Measurements from ENCODE around the gene HSPB1. TPM values are rescaled to one million over a fixed set of nuclear protein-coding genes. Genes with fewer than 3 reads are reported as not detected.
"Not testable (repeated sequence)": the region's sequence is repeated elsewhere in the genome, so short reads cannot be mapped to it uniquely, and the experiment has no call there.

HSPB1 gene
- total and polyA plus RNA-seq, 4 donors: 25.5 to 186 (median 104) TPM

- DNase-seq (ENCODE audit: low spot score): no peak
- no peak for TF ChIP-seq MAX (IDR thresholded peaks at IDR 0.05)
- H3K36me3 ChIP-seq (ENCODE audit: control insufficient read depth in 4 of 4, insufficient read depth in 3 of 4, low read depth in 1 of 4, low read length in 3 of 4): no peaks in the 10 kb centered on the region
Measured at GRCh38 chr7:76268376-76268775, 34.1 kb upstream of the HSPB1 start.

DNA sequence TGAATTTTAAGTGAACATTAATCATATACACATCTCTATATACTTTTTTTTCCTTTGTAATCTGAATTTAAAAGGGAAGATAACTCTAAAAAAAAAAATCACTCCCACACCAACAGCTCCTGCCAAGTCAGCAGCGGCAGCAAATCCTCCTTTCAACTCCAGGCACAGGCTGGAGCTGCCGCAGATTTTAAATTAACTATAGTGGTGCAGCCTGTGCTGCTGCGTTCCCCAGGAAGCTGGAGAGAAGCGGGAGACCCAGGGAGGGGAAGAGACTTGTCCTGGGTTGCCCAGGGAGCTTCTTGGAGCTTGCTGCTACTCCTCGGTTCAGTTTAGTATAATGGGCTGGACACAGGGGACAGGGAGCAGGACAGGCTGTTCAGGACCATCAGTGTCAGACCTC, 32.6 kb upstream of the HSPB1 start:
- Histone ChIP-seq H3K36me3 (ENCODE audit: control insufficient read depth in 4 of 4, insufficient read depth in 3 of 4, low read depth in 1 of 4, low read length in 3 of 4) (no peaks in the 10 kb centered on the region), H3K27ac (ENCODE audit: low read depth in 1 of 2, low read length in 2 of 2) (no peak overlapping the region), H3K9ac (ENCODE audit: low read depth in 1 of 2, low read length in 2 of 2) (no peak overlapping the region), H3K27me3 (ENCODE audit: control insufficient read depth in 4 of 4, insufficient read depth in 4 of 4, low read length in 3 of 4) (peaks cover 0 to 7% (median 3%) of the 10 kb centered on the region in 4 donors), H3K4me1 (ENCODE audit: control insufficient read depth in 4 of 4, insufficient read depth in 4 of 4, low read length in 3 of 4) (peaks cover 5 to 9% (median 7%) of the 10 kb centered on the region in 4 donors), H3K4me3 (ENCODE audit: low read depth in 1 of 3, low read length in 3 of 3) (no peak overlapping the region), H3K9me3 (ENCODE audit: control insufficient read depth in 4 of 4, low read length in 3 of 4) (no peaks in the 10 kb centered on the region)
- DNase-seq (ENCODE audit: low spot score): no peak
- no peak for TF ChIP-seq HNF4G (IDR thresholded peaks at IDR 0.05)
- TF ChIP-seq GABPA (IDR thresholded peaks at IDR 0.05 in 1 of 2, conservative IDR thresholded peaks at IDR 0.05 in 1 of 2): no peak
- no peak for TF ChIP-seq JUND (IDR thresholded peaks at IDR 0.05)
- no peak for TF ChIP-seq FOXA1 (IDR thresholded peaks at IDR 0.05)
- WGBS: 35% methylated on average over 5 of the region's 5 CpGs

More at GRCh38 chr7:76268376-76268775, 34.1 kb upstream of the HSPB1 start:
- WGBS: 45% methylated on average over 5 of the region's 5 CpGs
- Histone ChIP-seq H3K9ac (ENCODE audit: low read depth in 1 of 2, low read length in 2 of 2) (no peak overlapping the region), H3K4me1 (ENCODE audit: control insufficient read depth in 4 of 4, insufficient read depth in 4 of 4, low read length in 3 of 4) (peaks cover 5 to 9% (median 7%) of the 10 kb centered on the region in 4 donors), H3K9me3 (ENCODE audit: control insufficient read depth in 4 of 4, low read length in 3 of 4) (no peaks in the 10 kb centered on the region), H3K4me3 (ENCODE audit: low read depth in 1 of 3, low read length in 3 of 3) (no peak overlapping the region), H3K27ac (ENCODE audit: low read depth in 1 of 2, low read length in 2 of 2) (no peak overlapping the region), H3K27me3 (ENCODE audit: control insufficient read depth in 4 of 4, insufficient read depth in 4 of 4, low read length in 3 of 4) (peaks cover 0 to 7% (median 3%) of the 10 kb centered on the region in 4 donors)

DNA sequence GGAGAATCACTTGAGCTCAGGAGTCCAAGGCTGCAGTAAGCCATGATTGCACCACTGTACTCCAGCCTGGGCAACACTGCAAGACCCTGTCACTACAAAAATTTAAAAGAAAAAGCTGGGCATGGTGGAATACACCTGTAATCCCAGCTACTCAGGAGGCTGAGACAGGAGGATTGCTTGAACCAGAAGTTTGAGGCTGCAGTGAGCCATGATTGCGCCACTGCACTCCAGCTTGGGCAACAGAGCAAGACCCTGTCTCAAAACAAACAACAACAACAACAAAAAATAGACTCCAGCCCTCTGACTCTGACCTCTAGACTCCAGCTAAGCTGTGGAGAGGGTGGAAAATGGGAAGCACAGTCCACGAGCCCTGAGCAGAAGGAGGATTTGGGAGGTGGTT, 31.1 kb upstream of the HSPB1 start:
- 87% methylated on average over 2 of the region's 2 CpGs for WGBS
- H3K9ac ChIP-seq (ENCODE audit: low read depth in 1 of 2, low read length in 2 of 2); H3K27me3 ChIP-seq (ENCODE audit: control insufficient read depth in 4 of 4, insufficient read depth in 4 of 4, low read length in 3 of 4); H3K9me3 ChIP-seq (ENCODE audit: control insufficient read depth in 4 of 4, low read length in 3 of 4); H3K27ac ChIP-seq (ENCODE audit: low read depth in 1 of 2, low read length in 2 of 2); H3K4me3 ChIP-seq (ENCODE audit: low read depth in 1 of 3, low read length in 3 of 3); H3K36me3 ChIP-seq (ENCODE audit: control insufficient read depth in 4 of 4, insufficient read depth in 3 of 4, low read depth in 1 of 4, low read length in 3 of 4); DNase-seq (ENCODE audit: low spot score); H3K4me1 ChIP-seq (ENCODE audit: control insufficient read depth in 4 of 4, insufficient read depth in 4 of 4, low read length in 3 of 4): not testable (repeated sequence)

- H3K9ac ChIP-seq (ENCODE audit: low read depth in 1 of 2, low read length in 2 of 2): no peak overlapping the region
- peaks cover 0 to 2% (median 0%) of the 10 kb centered on the region in 4 donors for H3K27me3 ChIP-seq (ENCODE audit: control insufficient read depth in 4 of 4, insufficient read depth in 4 of 4, low read length in 3 of 4)
- H3K4me3 ChIP-seq (ENCODE audit: low read depth in 1 of 3, low read length in 3 of 3): no peak overlapping the region
- peaks cover 3 to 5% (median 5%) of the 10 kb centered on the region in 4 donors for H3K4me1 ChIP-seq (ENCODE audit: control insufficient read depth in 4 of 4, insufficient read depth in 4 of 4, low read length in 3 of 4)
- no peak overlapping the region for H3K27ac ChIP-seq (ENCODE audit: low read depth in 1 of 2, low read length in 2 of 2)
- no peak for DNase-seq (ENCODE audit: low spot score)
- WGBS: 90% methylated on average over 6 of the region's 6 CpGs
- no peaks in the 10 kb centered on the region for H3K9me3 ChIP-seq (ENCODE audit: control insufficient read depth in 4 of 4, low read length in 3 of 4)
- no peaks in the 10 kb centered on the region for H3K36me3 ChIP-seq (ENCODE audit: control insufficient read depth in 4 of 4, insufficient read depth in 3 of 4, low read depth in 1 of 4, low read length in 3 of 4)
- TF ChIP-seq FOXA1 (IDR thresholded peaks at IDR 0.05) (no peak), JUND (IDR thresholded peaks at IDR 0.05) (no peak), FOXA2 (IDR thresholded peaks at IDR 0.05) (no peak), ATF3 (IDR thresholded peaks at IDR 0.05) (no peak), HNF4G (IDR thresholded peaks at IDR 0.05) (no peak), CTCF (IDR thresholded peaks at IDR 0.05; ENCODE audit: low read depth, low read length, missing input control) (no peak), YY1 (IDR thresholded peaks at IDR 0.05) (no peak), RXRA (IDR thresholded peaks at IDR 0.05) (no peak), SP1 (IDR thresholded peaks at IDR 0.05) (no peak), NR2F2 (IDR thresholded peaks at IDR 0.05) (no peak), RAD21 (IDR thresholded peaks at IDR 0.05) (no peak), HNF4A (conservative IDR thresholded peaks at IDR 0.05) (no peak), ZBTB33 (IDR thresholded peaks at IDR 0.05) (no peak), EGR1 (IDR thresholded peaks at IDR 0.05; ENCODE audit: low read depth in 2 of 2) (no peak), TAF1 (conservative IDR thresholded peaks at IDR 0.05) (no peak)
- TF ChIP-seq, protein P1, sequence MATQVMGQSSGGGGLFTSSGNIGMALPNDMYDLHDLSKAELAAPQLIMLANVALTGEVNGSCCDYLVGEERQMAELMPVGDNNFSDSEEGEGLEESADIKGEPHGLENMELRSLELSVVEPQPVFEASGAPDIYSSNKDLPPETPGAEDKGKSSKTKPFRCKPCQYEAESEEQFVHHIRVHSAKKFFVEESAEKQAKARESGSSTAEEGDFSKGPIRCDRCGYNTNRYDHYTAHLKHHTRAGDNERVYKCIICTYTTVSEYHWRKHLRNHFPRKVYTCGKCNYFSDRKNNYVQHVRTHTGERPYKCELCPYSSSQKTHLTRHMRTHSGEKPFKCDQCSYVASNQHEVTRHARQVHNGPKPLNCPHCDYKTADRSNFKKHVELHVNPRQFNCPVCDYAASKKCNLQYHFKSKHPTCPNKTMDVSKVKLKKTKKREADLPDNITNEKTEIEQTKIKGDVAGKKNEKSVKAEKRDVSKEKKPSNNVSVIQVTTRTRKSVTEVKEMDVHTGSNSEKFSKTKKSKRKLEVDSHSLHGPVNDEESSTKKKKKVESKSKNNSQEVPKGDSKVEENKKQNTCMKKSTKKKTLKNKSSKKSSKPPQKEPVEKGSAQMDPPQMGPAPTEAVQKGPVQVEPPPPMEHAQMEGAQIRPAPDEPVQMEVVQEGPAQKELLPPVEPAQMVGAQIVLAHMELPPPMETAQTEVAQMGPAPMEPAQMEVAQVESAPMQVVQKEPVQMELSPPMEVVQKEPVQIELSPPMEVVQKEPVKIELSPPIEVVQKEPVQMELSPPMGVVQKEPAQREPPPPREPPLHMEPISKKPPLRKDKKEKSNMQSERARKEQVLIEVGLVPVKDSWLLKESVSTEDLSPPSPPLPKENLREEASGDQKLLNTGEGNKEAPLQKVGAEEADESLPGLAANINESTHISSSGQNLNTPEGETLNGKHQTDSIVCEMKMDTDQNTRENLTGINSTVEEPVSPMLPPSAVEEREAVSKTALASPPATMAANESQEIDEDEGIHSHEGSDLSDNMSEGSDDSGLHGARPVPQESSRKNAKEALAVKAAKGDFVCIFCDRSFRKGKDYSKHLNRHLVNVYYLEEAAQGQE (IDR thresholded peaks at IDR 0.05): no peak
Measured at GRCh38 chr7:76272142-76272541, 30.3 kb upstream of the HSPB1 start.
